Left colon (tissue), 2 donors: ENCODE results near the gene AFDN. TPM values are rescaled to one million over a fixed set of nuclear protein-coding genes. Genes with fewer than 3 reads are reported as not detected.

ENCODE experiments used
- ATAC-seq: fragments of 200-7000 bp; cut with Tn5 transposase; one replicate; pipeline ENCODE4 v1.9.1; 2020; ENCODE audit warnings: mild to moderate bottlenecking, moderate library complexity
- DNase-seq, 2 donors: peaks; one replicate each; pipeline ENCODE4 v3.0.0-alpha.2; 2020
- intact Hi-C, 2 donors: fragments of 100-400 bp; cut with DNase I in 1 of 2; cut with micrococcal nuclease in 1 of 2; formaldehyde crosslinking; loops; one replicate each; pipeline versions ENCODE4 v1.11.2 to v1.14.0; 2022; cut with DNase I, micrococcal nuclease
- total RNA-seq, 2 donors: library from RNA; stranded (reverse); fragmentation: NEBNext Ultra II Directional; extraction: Animal tissue kit (Norgen Biotek cat#: 25700); gene quantifications; one replicate each; pipeline ENCODE4 v1.2.1, GENCODE V29; 2021
- donor health status: DM: no; HTN: no; CAD: no.
- donor health status: DM: yes; HTN: yes; CAD: no.

Gene AFDN
- total RNA-seq, 2 donors from 2014 or later: 194 to 228 TPM

GRCh38 chr6:167833396-167833763 is 6.7 kb downstream of the AFDN start:
- ATAC-seq: no peak
- intact Hi-C loops: no loop called here
- no peak for DNase-seq

DNA sequence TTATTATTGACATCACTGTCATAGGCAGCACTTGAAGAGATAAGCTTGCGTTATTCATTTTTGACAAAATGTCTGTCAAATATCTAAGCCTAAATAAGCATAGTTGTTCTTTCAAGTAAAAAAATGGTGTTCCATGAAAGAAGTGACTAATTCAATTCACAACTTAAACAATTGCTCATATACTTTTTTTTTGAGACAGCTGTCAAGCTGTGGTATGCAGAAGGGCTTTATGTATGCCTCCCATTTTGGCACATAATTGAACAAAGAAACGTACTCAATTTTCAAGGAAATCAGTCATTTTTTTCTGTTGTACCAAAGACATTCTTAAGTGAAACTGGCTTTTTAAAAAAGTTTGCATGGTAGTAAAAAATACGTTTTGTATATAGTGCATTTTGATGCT is 8.5 kb downstream of the AFDN start:
- no peak for DNase-seq
- no peak for ATAC-seq
- intact Hi-C loops: no loop called here

- intact Hi-C loops: no loop called here
- DNase-seq (no peak), ATAC-seq (no peak)
Measured at GRCh38 chr6:167836721-167837120, 10.0 kb downstream of the AFDN start.

- peak; percentile 55 for ATAC-seq
- no peak for DNase-seq
- intact Hi-C loops: no loop called here
Measured at GRCh38 chr6:167838207-167838748, 11.6 kb downstream of the AFDN start.

GRCh38 chr6:167839343-167839742 is 12.6 kb downstream of the AFDN start:
- intact Hi-C loops: no loop called here
- DNase-seq: no peak
- ATAC-seq: no peak

GRCh38 chr6:167839755-167840154 is 13.0 kb downstream of the AFDN start:
- intact Hi-C loops: no loop called here
- ATAC-seq (no peak), DNase-seq (no peak)

- ATAC-seq (peak; percentile 56), DNase-seq (no peak)
- intact Hi-C loops: no loop called here
Measured at GRCh38 chr6:167840160-167840525, 13.4 kb downstream of the AFDN start.

- ATAC-seq (peak; percentile 46), DNase-seq (no peak)
- intact Hi-C loops: no loop called here
Measured at GRCh38 chr6:167840526-167841179, 13.9 kb downstream of the AFDN start.

GRCh38 chr6:167841981-167842380 is 15.3 kb downstream of the AFDN start:
- intact Hi-C loops: no loop called here
- no peak for ATAC-seq

GRCh38 chr6:167842457-167842856 is 15.7 kb downstream of the AFDN start:
- ATAC-seq (no peak), DNase-seq (no peak)
- intact Hi-C loops: no loop called here

More at GRCh38 chr6:167841981-167842380, 15.3 kb downstream of the AFDN start:
- no peak for DNase-seq

DNA sequence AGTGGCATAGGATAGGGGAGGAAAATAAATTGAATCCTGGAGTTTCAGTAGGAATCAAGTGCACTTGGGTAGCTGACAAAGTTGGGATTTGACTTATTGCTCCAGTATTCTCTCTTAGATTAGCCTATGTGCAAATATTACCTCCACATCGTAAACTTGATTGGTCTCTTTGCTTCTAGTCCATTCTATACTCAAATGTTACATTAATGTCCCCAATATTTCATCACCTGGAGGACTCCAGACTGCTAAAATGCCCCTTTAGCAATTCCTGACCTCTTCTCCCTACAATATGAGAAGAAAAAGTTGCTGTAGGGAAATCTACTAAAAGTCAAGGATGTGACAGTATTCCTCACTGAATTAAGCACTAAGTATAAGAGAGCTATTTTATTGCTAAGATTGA is 16.3 kb downstream of the AFDN start:
- ATAC-seq (no peak), DNase-seq (no peak)
- intact Hi-C loops: no loop called here

GRCh38 chr6:167845856-167846255 is 19.1 kb downstream of the AFDN start:
- DNase-seq: no peak
- intact Hi-C loops: no loop called here
- ATAC-seq: no peak

DNA sequence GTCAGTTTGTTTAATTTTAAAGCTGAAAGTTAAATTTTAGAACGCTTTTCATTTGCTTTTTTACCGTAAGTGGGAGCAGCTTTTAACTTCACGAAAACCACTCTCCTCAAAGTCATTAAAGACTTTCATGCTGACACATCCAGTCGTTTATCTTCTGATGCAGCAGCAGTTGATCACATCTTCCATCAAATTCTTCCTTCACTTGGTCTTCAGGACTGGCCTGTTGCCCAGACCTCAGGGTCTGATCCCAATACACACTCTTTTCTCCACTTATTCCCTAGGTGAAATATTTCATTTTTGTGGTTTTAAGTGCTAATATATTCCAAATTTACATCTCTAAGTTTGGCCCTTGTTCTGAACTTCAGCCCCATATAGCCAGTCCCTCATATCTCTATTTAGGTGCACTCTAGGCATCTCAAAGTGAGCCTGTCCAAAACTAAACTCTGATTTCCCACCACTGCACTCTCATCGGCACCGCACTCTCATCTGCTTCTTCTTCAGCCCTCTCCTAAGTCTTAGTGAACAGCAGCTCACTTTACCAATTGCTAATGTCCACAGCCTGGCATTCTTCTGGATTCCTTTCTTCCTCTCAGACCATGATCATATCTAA is 20.4 kb downstream of the AFDN start:
- DNase-seq (no peak), ATAC-seq (no peak)
- intact Hi-C loops: no loop called here

DNA sequence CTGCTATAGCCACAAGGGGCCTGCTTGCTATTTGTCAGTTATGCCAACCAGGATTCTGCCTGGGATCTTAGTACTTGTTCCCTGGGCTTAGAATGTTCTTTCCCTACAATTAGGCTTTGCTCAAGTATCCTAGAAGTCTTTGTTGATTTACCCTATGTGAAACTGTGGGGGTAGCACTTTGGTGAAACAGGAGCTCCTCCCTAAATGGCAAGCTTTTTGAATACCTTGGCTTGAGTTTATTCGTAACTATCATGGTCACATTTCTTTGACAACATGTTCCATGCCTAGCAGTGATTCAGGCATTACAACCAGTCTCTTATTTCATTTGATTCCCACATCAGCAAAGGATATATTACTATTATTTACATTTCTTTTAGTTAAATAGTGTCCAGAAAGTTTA is 21.2 kb downstream of the AFDN start:
- DNase-seq (no peak), ATAC-seq (no peak)
- intact Hi-C loops: no loop called here

DNA sequence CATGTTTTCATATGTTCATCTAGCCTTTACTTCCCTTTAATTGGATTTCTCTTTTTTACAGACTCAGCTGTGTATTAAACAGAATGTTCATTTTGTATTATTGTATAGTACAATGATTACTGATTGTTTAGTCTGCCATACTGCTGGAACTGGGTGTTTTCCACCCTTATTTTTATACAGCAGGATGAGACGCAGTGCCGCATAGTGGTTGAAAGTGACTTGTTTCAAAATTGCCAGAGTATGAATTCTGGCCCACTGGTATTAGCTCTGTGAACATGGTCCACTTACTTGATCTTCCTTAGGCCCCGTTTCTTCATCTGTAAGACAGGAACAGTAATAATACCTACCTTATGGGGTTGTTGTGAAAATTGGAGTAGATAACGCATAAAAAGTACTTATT is 22.1 kb downstream of the AFDN start:
- DNase-seq (no peak), ATAC-seq (no peak)
- intact Hi-C loops: no loop called here

GRCh38 chr6:167849846-167850459 is 23.2 kb downstream of the AFDN start:
- DNase-seq (no peak), ATAC-seq (peak; percentile 57)
- intact Hi-C loops: no loop called here

DNA sequence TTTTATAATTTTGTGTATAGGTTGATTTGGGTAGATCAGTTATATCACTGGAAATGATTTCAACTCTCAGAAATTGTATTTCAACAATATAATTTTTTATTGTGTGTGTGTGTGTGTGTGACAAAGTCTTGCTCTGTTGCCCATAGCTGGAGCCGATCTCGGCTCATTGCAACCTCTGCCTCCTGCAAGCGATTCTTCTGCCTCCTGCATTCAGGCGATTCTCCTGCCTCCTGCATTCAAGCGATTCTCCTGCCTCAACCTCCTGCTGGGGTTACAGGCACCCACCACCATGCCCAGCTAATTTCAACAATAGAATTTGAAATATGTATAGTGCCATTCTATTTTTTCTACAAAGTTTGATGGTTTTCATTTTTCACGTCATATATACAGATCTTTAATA is 24.1 kb downstream of the AFDN start:
- no peak for DNase-seq
- no peak for ATAC-seq
- intact Hi-C loops: no loop called here

GRCh38 chr6:167851370-167851952 is 24.8 kb downstream of the AFDN start:
- intact Hi-C loops: no loop called here
- ATAC-seq (no peak), DNase-seq (no peak)

- intact Hi-C loops: no loop called here
- ATAC-seq (no peak), DNase-seq (no peak)
Measured at GRCh38 chr6:167855825-167856425, 29.2 kb downstream of the AFDN start.

DNA sequence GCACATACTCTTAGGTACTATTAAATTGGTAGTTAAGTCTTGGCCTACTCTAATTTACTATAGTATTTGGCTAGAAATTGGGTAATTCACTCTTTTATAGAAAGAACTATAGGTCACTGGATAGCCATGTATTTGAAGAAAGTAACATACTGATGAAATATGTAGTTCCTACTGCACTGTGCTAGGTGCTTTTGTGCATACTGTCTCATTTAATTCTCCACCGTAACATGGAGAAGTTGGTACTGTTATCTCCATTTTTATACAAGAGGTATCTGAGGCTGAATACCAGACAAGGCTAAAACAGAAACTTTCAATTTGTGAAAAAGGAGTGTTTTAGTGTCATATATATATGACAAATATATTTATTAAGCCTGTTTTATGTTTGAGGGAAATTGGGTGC is 29.8 kb downstream of the AFDN start:
- intact Hi-C loops: no loop called here
- ATAC-seq: no peak
- no peak for DNase-seq
